Hematopoietic multipotent progenitor cell treated with erythropoietin and hydrocortisone succinate and interleukin-3 and kit ligand, for 6 days (in vitro differentiated cells): ENCODE data around the gene FRMD4B.
"Not testable (repeated sequence)": the region's sequence is repeated elsewhere in the genome, so short reads cannot be mapped to it uniquely, and the experiment has no call there.

ENCODE experiments used
- DNase-seq: peaks from one replicate; pipeline ENCODE4 v3.0.0-alpha.2; 2015

Gene FRMD4B

DNA sequence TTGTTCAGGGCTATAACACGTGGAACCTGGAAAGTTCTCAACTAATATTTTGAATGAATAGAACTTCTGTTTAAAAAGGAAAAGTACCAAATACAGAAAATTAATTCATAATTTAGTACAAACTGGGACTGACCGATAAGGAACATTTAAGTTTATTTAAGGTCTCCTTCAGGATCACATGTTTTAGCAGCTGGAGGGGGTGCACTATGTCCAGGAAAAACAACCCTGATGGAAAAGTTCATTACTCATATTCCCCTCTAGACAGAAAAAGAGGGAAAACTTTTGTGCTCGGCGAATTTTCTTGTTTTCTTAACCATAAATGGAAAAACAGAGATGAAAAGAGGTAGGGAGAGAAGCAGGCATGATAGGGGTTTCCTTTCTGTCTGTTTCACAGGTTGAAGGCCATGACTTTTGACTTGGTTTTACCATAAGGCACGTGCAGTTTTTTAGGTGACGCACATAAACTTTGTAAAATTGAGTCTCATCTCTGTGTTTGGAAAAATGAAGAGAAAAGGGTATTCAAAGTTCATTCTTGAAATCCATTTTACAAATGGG is 26.5 kb downstream of the FRMD4B start:
- no peak for DNase-seq

DNA sequence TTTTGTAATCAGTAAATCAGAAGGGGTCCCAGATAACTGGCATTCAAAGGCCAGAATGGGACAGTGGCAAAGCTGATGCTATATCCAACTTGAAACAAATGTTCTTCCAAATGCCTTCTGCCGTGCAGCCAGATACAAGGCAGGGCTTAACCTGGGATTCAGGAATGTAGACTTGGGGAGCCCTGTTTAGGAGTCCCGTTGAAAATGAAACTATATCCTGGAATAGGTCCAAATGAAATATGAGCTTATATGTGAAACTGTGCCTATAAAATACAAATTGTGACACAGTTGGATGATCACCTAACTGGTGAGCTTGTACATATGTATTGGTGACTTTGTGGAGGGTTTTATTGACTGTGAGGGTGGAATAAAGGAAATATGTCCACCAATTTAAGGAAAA is 28.7 kb downstream of the FRMD4B start:
- no peak for DNase-seq

DNA sequence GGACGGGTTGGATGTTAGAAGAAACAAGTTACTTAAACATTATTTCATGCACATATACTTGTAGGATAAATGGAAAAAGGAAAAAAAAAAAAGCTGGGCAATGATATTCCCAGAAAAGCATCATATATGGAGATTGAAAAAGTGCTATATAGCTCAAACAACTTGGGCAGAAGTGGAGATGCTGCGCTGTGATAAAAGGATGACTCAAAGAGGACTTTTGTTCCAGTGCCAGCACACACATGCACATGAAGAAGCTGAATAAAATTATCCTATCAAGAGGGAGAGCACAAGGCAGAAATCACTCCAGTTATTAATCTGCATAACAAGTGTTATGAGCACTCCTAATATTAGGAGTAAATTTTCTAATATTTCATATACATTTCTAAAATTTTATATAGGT is 30.9 kb downstream of the FRMD4B start:
- peak; percentile 58 for DNase-seq

DNA sequence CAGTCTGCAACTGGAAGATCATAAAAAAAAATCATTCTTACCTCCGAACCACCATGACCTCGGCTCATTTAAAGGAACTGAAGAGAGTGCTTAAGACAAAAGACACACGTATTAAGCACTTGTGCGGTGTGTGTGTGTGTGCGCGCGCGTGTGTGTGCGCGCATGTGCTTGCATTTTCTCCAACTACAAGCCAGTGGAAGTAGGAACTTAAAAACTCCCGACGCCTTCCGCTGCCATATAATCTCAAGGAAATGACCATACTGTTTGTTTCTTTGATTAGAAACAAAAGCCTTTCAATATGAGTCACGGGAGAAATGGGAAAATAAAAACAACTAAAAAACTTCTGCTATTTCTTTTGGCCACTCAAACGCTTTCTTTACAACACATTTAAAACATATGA is 32.4 kb downstream of the FRMD4B start:
- peak; percentile 69 for DNase-seq

DNA sequence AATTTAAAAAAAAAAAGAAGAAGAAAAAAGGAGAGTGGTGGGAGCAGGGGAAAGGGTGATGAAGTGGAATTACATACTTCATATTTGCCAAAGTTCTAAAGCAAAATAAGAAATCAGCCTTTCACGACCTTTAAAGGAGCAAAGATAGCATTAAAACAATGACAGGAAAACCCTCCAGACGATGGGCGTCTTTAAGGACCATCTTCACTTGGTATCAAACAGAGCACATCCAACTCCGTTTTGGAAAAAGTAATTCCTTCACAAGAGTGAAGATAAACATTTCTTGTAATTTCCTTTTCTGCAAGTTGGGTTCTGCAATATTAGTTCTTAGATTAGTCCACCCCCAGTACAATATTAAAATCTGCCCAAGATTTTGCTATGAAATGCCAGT is 32.8 kb downstream of the FRMD4B start:
- peak; percentile 33 for DNase-seq

DNA sequence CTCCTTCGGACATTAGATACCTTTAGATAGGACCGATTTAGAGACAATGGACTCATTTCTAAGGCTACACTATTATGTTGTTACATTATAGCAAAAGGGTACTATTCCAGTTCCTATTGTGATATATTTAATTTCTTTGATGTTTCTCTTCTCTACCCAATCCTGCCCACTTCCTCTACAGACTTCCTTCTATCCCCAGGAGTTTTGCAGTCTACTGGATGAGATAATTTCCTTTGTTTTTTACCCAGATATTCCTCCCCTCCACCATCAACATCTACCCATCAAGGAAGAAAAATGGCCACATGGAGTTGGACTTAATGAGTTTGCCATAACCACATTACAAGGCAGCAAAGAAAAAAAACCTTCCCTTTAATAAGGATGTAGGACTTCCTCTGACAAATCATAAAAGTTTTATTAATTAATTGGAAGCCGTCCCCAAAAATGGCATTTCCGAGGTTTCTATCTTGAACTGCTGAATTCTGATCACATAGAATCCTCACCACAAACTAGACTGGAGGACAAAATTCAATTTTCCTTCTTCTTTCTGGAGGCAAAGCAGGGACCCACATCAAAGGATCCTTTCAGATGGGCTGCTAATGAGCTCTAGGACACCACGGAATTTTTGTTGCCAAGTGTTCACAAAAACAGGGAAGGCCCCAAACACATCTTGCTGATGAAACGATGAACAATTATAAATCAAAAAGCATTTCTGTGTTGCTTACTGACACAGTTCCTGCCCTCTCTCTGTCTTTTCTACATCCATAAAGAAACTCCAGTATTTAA is 33.4 kb downstream of the FRMD4B start:
- no peak for DNase-seq

DNA sequence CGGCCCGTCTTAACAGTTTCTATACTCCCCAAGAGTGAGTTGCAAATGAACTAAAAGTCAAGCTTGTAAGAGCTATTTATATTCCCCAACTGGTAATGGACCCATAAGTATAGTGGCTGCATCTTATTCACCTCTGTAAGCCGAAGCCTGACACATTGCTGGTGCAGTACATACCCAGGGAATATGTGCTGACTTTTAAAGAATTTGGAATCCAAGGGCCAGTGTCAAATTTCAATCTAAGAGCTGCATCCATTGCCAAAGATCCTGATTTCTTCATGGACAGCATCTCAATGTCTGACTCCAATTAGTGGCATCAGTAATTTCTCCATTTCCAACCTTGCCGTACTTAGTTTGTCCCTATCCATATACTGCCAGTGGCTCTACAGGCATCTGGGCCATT is 42.0 kb downstream of the FRMD4B start:
- DNase-seq: no peak

DNA sequence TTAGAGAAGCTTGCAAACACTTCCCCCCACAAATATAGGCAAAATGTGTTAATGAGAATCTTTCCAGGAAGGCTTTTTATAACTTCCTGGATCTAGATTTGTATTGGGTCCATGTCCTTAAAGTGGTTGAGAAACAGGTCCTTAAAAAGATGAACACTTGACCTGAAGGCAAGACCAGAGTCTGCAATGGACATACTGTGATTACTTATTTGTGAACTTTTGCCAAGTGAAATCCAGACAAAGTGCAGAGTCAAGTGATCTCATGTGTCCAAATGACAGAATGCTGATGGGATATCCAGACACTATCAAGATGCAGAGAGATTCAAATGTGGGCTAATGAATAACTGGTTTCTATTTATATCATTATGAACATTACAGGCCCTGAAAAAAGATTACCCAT is 43.8 kb downstream of the FRMD4B start:
- DNase-seq: no peak

DNA sequence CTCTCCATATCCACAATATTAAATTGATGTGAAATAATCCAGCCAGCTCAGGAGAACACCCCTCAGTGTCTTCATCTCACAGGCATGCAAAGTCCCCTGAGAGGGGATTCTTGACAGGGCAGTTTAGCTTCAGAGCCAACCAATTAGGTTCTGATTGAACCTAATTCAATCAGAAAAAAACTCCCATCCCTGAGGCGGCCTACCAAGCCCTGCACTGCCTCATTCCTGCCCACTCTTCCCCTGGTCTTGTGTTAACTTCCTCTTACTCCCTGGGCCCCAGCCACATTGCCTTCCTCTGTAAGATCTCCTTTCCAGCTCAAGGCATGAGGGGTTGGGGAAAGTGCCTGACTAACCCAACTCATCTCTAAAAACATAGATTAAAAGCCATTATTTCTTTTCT is 46.1 kb downstream of the FRMD4B start:
- DNase-seq: peak; percentile 45

DNA sequence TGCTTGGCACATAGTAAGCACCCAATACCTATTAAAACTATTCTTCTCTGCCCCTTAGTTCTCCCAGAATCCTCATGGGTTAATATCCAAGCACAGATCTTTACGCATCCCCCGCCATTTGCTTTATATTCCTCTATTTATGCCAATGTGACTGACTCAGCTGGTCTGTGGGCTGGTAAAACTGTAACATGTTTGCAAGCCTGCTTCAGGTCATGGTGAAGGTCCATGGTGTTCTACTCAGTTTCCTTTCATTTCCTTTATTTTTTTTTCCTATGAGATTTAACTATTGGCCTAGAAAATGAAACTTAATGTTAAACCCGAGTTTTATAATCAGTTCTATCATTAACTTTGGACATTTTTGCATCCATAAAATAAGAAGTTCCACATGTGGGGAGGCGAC is 47.0 kb downstream of the FRMD4B start:
- DNase-seq: no peak

DNA sequence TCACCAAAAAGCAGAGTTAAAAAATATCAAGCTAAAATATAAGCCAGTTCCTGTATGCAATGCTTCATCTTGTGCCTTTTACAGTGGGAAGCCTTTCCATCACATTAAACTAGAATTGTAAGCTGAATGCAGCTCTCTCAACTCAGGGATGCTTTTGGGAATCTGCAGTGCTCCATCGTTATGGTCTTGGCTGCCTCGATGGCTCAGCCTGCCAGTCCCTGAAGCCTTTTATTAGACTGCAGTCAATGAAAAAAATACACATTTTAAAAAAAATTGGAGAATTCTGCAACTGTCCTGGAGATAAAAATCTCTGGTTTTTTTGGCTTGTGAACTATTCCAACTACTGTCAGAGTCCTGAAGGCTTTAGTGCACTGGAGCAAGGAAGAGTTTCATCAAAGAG is 53.0 kb downstream of the FRMD4B start:
- DNase-seq: no peak

DNA sequence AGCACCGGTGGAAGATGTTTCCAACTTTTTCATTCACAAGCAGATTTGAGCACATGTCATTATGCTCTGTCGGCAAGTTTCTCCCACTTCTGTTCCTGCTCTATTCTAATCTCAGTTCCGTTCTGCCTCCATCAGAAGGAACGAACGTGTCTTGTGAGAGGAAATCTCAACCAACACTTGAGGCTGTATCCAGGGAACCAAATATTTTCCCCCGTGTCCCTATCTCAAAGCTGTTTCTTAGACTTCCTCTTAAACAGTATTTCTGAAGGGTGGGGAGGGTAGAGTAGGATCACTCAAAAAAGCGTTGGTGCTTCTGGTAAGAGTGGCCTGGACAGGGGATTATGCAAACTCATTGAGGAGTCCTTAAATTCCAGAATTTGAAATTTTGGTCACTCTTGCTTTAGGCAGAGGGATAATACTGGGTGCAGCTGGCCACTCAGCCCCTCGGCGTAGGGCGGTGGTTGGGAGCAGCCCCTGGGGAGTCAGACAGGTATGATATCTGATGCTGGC is 54.9 kb downstream of the FRMD4B start:
- DNase-seq: peak; percentile 46

DNA sequence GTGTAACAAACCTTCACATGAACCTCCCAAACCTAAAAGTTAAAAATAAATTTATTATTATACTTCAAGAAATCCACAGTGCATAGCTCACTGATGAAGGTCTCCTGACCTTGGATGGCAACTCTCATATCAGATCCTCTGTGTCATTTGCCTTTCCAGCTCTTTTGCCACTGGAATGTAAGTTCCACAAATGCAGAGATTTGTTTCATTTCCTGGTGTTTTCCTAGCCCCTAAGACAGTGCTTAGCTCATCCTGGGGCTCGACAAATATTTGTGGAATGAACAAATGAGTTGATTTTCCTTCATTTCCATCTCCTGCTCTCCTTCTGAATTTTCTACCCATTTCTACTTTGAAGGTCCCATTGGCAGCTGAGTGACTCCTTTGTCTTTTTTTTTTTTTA is 56.0 kb downstream of the FRMD4B start:
- DNase-seq: no peak

DNA sequence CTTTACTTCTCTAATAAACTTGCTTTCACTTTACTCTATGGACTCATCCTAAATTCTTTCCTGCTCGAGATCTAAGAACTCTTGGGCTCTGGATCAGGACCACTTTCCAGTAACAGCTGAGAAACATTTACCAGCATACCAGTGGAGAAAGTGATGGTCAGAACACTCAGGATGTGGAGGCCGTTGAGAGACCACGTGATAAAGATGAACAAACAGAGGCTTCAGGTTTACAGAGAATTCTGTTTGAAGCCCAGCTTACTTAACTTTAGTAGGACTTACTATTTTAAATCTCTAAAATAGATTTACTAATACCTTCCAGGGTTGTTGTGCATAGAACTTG is 57.0 kb downstream of the FRMD4B start:
- DNase-seq: no peak

DNA sequence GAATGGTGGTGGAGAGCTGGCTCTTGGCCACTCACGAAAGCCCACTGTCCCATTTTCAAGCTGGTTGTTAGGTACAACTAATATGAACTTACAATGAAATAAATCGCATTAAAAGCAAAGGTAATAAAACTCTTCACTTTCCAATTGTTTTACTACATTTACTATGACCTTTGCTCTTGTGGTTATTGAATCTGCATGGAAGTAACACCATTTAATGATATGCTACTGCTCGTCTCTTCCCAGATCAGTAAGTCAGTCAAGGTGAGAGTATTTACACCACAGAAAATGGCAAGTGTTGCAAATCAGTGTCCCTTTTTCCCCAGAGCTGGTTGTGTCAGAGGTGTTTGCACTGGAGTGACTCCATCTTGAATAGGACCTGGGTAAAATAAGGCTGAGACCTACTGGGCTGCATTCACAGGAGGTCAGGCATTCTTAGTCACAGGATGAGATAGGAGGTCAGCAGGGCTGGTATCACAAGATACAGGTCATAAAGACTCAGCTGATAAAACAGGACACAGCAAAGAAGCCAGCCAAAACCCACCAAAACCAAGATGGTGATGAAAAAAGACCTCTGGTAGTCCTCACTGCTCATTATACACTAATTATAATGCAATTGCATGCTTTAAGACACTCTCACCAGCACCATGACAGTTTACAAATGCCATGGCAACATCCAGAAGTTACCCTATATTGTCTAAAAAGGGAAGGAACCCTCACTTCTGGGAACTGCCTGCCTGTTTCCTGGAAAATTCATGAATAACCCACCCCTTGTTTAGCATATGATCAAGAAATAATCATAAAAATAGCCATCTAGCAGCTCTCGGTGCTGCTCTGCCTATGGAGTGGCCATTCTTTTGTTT is 57.6 kb downstream of the FRMD4B start:
- no peak for DNase-seq

DNA sequence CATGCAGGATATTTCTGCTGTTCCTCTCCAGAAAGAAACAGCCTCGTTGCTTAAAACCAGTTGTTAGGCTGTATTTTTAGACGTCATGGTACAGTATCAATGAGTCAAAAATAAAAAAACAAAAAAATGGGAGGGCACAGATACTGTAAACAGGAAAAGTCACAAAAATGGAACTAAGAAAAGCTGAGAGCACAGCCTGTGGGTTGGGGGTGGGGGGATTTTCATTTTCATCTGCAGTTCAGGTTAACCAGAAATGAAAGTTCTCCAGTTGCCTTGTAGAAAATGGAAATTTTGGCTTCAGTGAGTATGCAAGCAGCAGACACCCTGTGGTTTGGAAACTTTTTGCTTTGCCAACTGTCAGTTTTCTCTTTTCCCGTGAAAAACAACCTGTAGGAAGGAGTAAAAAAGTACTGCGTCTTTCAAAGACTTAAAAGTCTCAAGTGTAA is 59.0 kb downstream of the FRMD4B start:
- peak; percentile 35 for DNase-seq

DNA sequence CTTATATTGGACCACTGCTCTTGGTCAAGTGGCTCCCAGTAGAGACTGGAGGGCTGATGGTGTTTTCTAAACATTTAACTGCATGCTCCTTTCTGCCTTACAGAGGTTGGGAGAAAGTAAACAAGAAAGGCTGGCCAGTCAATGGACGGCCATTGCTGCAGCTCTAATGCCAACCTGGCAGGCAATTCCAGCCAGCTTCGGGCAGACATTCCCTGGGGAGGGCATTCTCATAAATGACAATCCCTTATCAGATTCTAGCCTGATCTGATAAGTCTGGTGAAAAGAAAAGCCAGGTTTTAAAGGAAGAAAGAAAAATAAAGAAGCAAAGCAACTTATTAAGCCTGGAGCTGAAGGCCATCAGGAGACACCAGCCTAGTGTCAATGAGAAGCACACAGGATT is 60.7 kb downstream of the FRMD4B start:
- no peak for DNase-seq

DNA sequence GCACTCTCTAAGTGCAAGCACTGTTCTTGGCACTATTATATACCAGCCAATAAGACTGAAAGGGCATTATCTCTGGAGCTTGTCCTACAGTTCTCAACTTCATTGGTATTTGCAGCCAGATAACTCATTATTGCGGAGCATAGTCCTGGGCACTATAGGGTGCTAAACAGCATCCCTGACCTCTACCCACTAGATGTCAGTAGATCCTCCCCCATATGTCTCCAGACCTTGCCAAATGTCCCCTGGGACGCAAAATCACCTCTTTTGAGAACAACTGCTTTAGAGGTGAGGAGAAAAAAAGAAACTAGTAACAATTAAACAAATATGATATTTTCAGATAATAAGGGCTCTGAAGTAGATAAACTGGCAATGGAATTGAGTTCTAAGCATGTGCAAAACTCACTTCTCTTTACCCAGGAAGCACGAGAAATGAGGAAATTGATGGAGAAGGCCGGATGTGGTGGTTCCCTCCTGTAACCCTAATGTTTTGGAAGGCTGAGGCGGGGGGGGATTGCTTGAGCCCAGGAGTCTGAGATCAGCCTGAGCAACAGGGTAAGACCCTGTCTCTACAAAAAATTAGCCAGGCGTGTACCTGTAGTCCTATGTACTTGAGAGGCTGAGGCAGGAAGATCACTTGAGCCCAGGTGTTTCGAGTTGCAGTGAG is 61.4 kb downstream of the FRMD4B start:
- DNase-seq: peak; percentile 83

DNA sequence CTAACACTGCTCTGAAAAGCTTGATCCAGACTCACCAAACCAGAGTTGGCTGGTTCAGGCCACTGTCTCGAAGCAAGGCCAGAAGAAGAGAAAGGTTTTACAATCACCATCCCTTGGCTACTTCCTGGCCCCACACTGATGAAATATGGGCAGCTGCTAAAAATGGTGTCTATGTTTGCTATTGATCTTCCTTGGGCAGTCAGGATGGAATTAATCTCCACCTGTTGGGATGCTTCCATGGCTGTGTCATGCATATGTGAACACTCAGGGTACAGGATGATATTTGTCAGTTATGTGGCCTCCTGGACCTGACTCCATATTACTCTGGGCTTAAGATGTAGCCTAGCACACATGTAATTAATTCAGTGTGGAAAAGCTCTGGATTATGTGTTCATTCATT is 61.9 kb downstream of the FRMD4B start:
- DNase-seq: no peak

DNA sequence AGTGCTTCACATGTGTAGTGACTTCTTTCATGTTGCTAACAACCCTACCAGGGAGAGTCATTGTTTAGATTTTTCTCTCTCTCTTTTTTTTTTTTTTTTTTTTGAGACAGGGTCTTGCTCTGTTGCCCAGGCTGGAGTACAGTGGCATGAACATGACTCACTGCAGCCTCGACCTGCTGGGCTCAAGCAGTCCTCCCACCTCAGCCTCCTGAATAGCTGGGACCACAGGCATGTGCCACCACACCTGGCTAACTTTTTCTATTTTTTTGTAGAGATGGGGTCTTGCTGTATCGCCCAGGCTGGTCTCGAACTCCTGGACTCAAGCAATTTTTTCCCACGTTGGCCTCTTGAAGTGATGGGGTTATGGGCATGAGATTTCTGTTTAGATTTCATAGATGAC is 63.4 kb downstream of the FRMD4B start:
- not testable (repeated sequence) for DNase-seq

DNA sequence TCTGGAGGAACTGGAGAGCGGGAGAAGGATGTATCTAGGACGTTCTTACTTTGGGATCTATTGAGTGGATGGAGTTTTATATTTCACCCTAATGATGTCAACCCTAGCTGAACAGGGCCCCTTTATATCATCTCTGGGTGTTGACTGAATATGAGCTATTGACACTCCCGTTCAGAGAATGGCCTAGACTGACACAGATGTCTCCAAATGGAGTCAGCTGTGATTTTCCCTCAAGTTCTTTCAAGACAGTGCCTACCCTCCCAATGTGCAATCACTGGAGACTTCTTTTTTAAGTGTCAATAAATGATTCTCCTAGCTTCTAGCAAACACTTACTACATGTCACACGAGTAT is 63.8 kb downstream of the FRMD4B start:
- DNase-seq: no peak

DNA sequence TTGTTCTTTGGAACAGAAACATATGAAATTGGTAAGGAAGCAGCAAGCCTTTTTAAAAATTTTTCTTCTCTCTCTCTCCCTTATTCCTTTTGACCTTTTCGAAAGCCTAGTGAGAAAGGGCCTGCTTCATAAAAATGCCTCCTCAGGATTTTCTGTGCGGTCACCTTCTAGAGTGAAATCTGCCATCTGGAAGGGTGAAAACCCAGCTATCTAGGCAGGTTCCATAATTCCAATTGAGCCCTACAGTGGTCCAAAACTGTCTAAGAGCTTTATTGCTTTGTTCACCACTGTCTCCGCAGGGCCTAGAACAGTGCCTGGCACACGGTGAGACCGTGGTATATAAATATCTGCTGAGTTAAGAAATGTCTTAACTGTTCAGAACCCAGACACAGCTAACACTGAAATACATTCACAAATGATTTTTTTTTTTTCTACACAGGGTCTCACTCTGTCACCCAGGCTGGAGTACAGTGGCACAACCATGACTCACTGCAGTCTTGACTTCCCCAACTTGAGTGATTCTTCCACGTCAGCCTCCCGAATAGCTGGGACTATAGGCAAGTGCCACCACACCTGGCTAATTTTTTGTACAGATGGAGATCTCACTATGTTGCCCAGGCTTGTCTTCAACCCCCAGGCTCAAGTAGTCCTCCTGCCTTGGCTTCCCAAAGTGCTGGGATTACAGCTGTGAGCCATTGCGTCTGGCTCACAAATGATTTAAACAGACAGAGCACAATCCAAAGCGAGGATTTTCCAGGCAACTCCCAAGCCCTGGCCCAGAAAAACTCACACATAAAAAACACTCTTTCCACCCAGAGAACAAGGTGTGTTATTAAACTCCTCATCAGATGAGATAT is 64.4 kb downstream of the FRMD4B start:
- no peak for DNase-seq
